PC-3 (cell line): Measurements from ENCODE around the gene PREB. TPM values are rescaled to one million over a fixed set of nuclear protein-coding genes. Genes with fewer than 3 reads are reported as not detected.

Source experiments
- ATAC-seq: fragments of 200-7000 bp; cut with Tn5 transposase; 2 replicates; pipeline ENCODE4 v1.9.1; 2020; ENCODE audit warnings: mild to moderate bottlenecking, moderate library complexity
- BruUV-seq: library from RNA; stranded (reverse); fragments of 400-500 nt; replicated peaks from 2 replicates; lab custom pipeline; 2021; lab: Mats Ljungman, UMichigan
- CTCF ChIA-PET: fragments of 300-600 bp; sonication (Branson Sonifier 250); formaldehyde crosslinking; loops from one replicate; lab custom pipeline; 2022; ENCODE audit warnings: antibody characterized with exemption; lab: Charles Lee
- POLR2A ChIA-PET: fragments of 300-600 bp; sonication (Branson Sonifier 250); formaldehyde crosslinking; loops from one replicate; lab custom pipeline; 2022; ENCODE audit warnings: antibody characterized with exemption; ENCODE audit not compliant: unreplicated experiment; lab: Charles Lee
- DNase-seq: peaks from one replicate; pipeline ENCODE4 v3.0.0-alpha.2; 2015
- H2AFZ ChIP-seq: fragments of 300-600 bp; sonication (generic); 2 replicates; pipeline ENCODE4 v1.6.0; 2016; ENCODE audit warnings: antibody characterized with exemption, low read length
- H3F3A ChIP-seq: fragments of 300-600 bp; sonication (generic); one replicate; pipeline ENCODE4 v1.6.0; 2017; ENCODE audit warnings: antibody characterized with exemption, low read length, control low read depth, mild to moderate bottlenecking; ENCODE audit not compliant: unreplicated experiment
- H3K27ac ChIP-seq: fragments of 300-600 bp; sonication (generic); 2 replicates; pipeline ENCODE4 v1.5.1; 2016; ENCODE audit warnings: mild to moderate bottlenecking, low read length
- H3K27me3 ChIP-seq: fragments of 300-600 bp; sonication (generic); 2 replicates; pipeline ENCODE4 v1.6.1; 2016; ENCODE audit warnings: low read length, mixed read lengths
- H3K36me3 ChIP-seq: fragments of 300-600 bp; sonication (generic); 2 replicates; pipeline ENCODE4 v1.6.1; 2016; ENCODE audit warnings: low read depth, mixed run types, low read length, mixed read lengths
- H3K4me1 ChIP-seq: fragments of 300-600 bp; sonication (generic); 2 replicates; pipeline ENCODE4 v1.5.1; 2016; ENCODE audit warnings: low read length; ENCODE audit not compliant: insufficient read depth
- H3K4me2 ChIP-seq: fragments of 300-600 bp; sonication (generic); 2 replicates; pipeline ENCODE4 v1.6.0; 2016; ENCODE audit warnings: low read length
- H3K4me3 ChIP-seq: fragments of 300-600 bp; sonication (generic); 2 replicates; pipeline ENCODE4 v1.5.1; 2016; ENCODE audit warnings: mild to moderate bottlenecking, low read length, mixed read lengths
- H3K79me2 ChIP-seq: fragments of 300-600 bp; sonication (generic); 2 replicates; pipeline ENCODE4 v1.6.1; 2017; ENCODE audit warnings: low read length, mixed read lengths
- H3K9ac ChIP-seq: fragments of 300-600 bp; sonication (generic); 2 replicates; pipeline ENCODE4 v1.6.0; 2016; ENCODE audit warnings: mild to moderate bottlenecking, low read length
- H3K9me2 ChIP-seq: fragments of 300-600 bp; sonication (generic); replicated peaks from 2 replicates; pipeline ENCODE4 v1.6.1; 2016; ENCODE audit warnings: mixed run types, low read length, mixed read lengths
- H3K9me3 ChIP-seq: fragments of 300-600 bp; sonication (generic); 2 replicates; pipeline ENCODE4 v1.6.1; 2016; ENCODE audit warnings: low read length, mixed read lengths
- H4K20me1 ChIP-seq: fragments of 300-600 bp; sonication (generic); 2 replicates; pipeline ENCODE4 v1.6.1; 2016; ENCODE audit warnings: low read length, mixed read lengths
- EZH2 ChIP-seq: fragments of 300-600 bp; sonication (generic); IDR thresholded peaks from one replicate; pipeline ENCODE4 v1.6.1; 2017; ENCODE audit warnings: antibody characterized with exemption, mild to moderate bottlenecking, low read length; ENCODE audit not compliant: unreplicated experiment
- EZH2phosphoT487 ChIP-seq: fragments of 300-600 bp; sonication (generic); IDR thresholded peaks from 2 replicates; pipeline ENCODE4 v1.6.1; 2018; ENCODE audit warnings: mild to moderate bottlenecking, antibody characterized with exemption, low read length, borderline replicate concordance
- intact Hi-C: fragments of 100-400 bp; cut with micrococcal nuclease; formaldehyde crosslinking; loops from 2 replicates; pipeline ENCODE4 v1.9.0; 2023
- total RNA-seq: library from RNA; depleted of rRNA; stranded (reverse); fragments of >200 nt; gene quantifications from 2 replicates; pipeline ENCODE4 v1.2.3, GENCODE V29; 2014
- TF ChIP-seq, protein P1 (sequence below): fragments of 300-600 bp; sonication (generic); conservative IDR thresholded peaks from 2 replicates; pipeline ENCODE4 v1.5.1; 2017; ENCODE audit warnings: antibody characterized with exemption, low read depth, mild to moderate bottlenecking, low read length

The PREB gene
- total RNA-seq, 1 experiment from 2014 or later, result 85.6 TPM

DNA sequence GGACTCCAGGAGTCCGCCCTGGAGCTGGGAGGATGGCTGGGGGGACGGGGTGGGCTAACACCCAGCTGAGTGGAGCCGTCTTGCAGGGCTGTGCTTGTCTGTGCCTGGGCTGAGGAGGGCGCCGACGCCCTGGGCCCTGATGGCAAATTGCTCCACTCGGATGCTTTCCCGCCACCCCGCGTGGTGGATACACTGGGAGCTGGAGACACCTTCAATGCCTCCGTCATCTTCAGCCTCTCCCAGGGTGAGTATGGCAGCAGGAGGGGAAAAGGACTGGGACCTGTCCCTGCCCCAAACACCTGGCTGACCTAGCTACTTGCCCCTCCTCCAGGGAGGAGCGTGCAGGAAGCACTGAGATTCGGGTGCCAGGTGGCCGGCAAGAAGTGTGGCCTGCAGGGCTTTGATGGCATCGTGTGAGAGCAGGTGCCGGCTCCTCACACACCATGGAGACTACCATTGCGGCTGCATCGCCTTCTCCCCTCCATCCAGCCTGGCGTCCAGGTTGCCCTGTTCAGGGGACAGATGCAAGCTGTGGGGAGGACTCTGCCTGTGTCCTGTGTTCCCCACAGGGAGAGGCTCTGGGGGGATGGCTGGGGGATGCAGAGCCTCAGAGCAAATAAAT, 35.0 kb downstream of the PREB start:
- Histone ChIP-seq H3K9ac (no peak overlapping the region), H3K4me2 (no peak overlapping the region), H3K27ac (no peak overlapping the region), H3K36me3 (no peaks in the 10 kb centered on the region), H3K4me1 (no peaks in the 10 kb centered on the region), H3K79me2 (no peaks in the 10 kb centered on the region), H2AFZ (no peak overlapping the region), H3F3A (no peaks in the 10 kb centered on the region), H3K9me2 (no peaks in the 10 kb centered on the region), H3K4me3 (no peak overlapping the region), H3K27me3 (no peaks in the 10 kb centered on the region), H3K9me3 (no peaks in the 10 kb centered on the region), H4K20me1 (no peaks in the 10 kb centered on the region)
- TF ChIP-seq, protein P1, sequence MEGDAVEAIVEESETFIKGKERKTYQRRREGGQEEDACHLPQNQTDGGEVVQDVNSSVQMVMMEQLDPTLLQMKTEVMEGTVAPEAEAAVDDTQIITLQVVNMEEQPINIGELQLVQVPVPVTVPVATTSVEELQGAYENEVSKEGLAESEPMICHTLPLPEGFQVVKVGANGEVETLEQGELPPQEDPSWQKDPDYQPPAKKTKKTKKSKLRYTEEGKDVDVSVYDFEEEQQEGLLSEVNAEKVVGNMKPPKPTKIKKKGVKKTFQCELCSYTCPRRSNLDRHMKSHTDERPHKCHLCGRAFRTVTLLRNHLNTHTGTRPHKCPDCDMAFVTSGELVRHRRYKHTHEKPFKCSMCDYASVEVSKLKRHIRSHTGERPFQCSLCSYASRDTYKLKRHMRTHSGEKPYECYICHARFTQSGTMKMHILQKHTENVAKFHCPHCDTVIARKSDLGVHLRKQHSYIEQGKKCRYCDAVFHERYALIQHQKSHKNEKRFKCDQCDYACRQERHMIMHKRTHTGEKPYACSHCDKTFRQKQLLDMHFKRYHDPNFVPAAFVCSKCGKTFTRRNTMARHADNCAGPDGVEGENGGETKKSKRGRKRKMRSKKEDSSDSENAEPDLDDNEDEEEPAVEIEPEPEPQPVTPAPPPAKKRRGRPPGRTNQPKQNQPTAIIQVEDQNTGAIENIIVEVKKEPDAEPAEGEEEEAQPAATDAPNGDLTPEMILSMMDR, result no peak
- TF ChIP-seq EZH2 (no peak), EZH2phosphoT487 (no peak)
- ChIA-PET CTCF (interaction anchor here (1.2 kb wide), 1 partner anchor 204 kb away, joined by 4 read pairs; no protein-coding TSS in a partner anchor), POLR2A (interaction anchor here (0.6 kb wide), 1 partner anchor 198 kb away, joined by 6 read pairs; no protein-coding TSS in a partner anchor)
- ATAC-seq (no peak), DNase-seq (no peak)
- no TSS peak for BruUV-seq
- intact Hi-C loops, result no loop called here

DNA sequence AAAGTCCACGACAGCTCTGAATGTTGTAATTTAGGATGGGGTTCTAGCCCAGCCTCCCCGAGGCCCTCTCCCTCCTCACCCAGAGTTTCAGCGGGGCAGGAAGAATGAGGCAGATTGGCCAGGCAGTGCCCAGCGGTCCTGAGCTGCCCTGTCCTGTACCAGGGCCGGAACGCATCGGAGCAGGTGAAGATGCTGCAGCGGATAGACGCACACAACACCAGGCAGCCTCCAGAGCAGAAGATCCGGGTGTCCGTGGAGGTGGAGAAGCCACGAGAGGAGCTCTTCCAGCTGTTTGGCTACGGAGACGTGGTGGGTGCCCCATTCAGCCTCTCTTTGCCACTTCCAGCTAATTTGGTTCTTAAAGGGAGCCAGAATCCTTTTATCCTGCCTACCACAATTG, 37.1 kb downstream of the PREB start:
- CTCF ChIA-PET, result interaction anchor here (0.8 to 2.1 kb wide), 3 partner anchors 9 to 206 kb away, joined by 4 to 8 read pairs (median 7); no protein-coding TSS in a partner anchor
- TF ChIP-seq EZH2 (no peak), EZH2phosphoT487 (no peak)
- TF ChIP-seq, protein P1, result no peak
- no peaks in the 10 kb centered on the region for H3K4me1 ChIP-seq
- no peak overlapping the region for H3K27ac ChIP-seq
- POLR2A ChIA-PET, result no interaction called here
- H3K36me3 ChIP-seq, result no peaks in the 10 kb centered on the region
- no peak overlapping the region for H2AFZ ChIP-seq
- H3K9me3 ChIP-seq, result no peaks in the 10 kb centered on the region
- no peak for ATAC-seq
- no peak overlapping the region for H3K9ac ChIP-seq
- intact Hi-C loops, result no loop called here
- H3K9me2 ChIP-seq, result no peaks in the 10 kb centered on the region
- no peak overlapping the region for H3K4me2 ChIP-seq
- BruUV-seq, result no TSS peak
- DNase-seq, result no peak
- H3K27me3 ChIP-seq, result no peaks in the 10 kb centered on the region
- no peaks in the 10 kb centered on the region for H3F3A ChIP-seq
- no peaks in the 10 kb centered on the region for H3K79me2 ChIP-seq
- no peaks in the 10 kb centered on the region for H4K20me1 ChIP-seq
- H3K4me3 ChIP-seq, result no peak overlapping the region

DNA sequence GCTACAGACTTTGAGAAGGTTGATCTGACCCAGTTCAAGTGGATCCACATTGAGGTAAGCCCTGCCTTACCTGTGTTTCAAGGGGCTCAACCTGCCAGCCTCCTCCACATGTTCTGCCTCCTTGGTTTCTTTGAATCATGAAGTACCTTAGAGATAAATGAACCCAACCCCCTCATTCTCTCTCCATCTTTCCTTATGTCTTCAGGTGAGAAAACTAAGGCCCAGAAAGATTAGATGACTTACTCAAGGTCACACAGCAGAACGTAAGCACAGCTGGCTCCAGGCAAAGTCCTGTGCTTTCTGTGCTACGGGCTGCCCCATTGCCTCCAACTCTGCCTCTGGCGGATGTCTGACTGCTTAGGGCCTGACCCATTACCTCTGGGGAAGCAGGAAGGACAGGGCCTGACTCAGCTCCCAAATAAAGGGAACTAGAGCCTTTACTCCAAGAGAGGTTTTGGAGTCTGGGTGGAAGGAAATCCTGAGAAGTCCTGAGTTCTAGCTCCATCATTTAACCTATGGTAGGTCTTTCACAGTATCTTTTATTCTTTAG, 37.6 kb downstream of the PREB start:
- no peak for TF ChIP-seq EZH2phosphoT487
- TF ChIP-seq, protein P1, result no peak
- no peak for TF ChIP-seq EZH2
- Histone ChIP-seq H3K9ac (no peak overlapping the region), H3K4me3 (no peak overlapping the region), H3K79me2 (no peaks in the 10 kb centered on the region), H2AFZ (no peak overlapping the region), H3K27ac (no peak overlapping the region), H3K9me2 (no peaks in the 10 kb centered on the region), H3F3A (no peaks in the 10 kb centered on the region), H3K27me3 (no peaks in the 10 kb centered on the region), H3K9me3 (no peaks in the 10 kb centered on the region), H3K4me1 (no peaks in the 10 kb centered on the region), H3K36me3 (no peaks in the 10 kb centered on the region), H4K20me1 (no peaks in the 10 kb centered on the region), H3K4me2 (no peak overlapping the region)
- CTCF ChIA-PET, result interaction anchor here (0.8 to 2.1 kb wide), 3 partner anchors 9 to 206 kb away, joined by 4 to 8 read pairs (median 7); no protein-coding TSS in a partner anchor
- BruUV-seq, result no TSS peak
- POLR2A ChIA-PET, result no interaction called here
- no peak for DNase-seq
- intact Hi-C loops, result no loop called here
- no peak for ATAC-seq
